ENCODE measurements around the gene FBXO5.

FBXO5 gene

DNA sequence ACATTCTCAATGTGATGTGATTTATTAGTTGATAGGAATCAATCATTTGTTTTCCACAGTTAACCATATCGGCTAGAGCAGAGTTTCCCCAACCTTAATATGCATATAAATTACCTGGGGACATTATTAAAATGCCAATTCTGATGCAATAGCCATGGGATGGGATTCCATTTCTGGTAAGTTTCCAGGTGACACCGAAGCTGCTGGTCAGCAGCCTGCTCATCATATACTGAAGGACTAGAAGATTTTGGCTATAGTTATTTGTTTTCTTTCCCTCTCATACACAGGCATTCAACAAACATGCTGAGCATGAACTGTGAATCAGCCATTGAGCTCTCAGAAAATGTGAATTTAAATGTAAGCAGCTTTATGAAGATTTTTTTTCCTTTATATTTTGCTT lies 35.8 kb downstream of the FBXO5 start:
- no peak for ATAC-seq
- no peaks in the 10 kb centered on the region for H3K36me3 Mint-ChIP-seq
- H3K4me1 Mint-ChIP-seq: peaks cover 9% of the 10 kb centered on the region
- peaks cover 8% of the 10 kb centered on the region for H3K27me3 Mint-ChIP-seq
- H3K9me3 Mint-ChIP-seq: no peaks in the 10 kb centered on the region
- H3K27ac Mint-ChIP-seq: no peak overlapping the region
- H3K4me3 Mint-ChIP-seq: no peak overlapping the region

- H3K4me3 Mint-ChIP-seq: no peak overlapping the region
- H3K4me1 Mint-ChIP-seq: peaks cover 9% of the 10 kb centered on the region
- no peaks in the 10 kb centered on the region for H3K9me3 Mint-ChIP-seq
- no peak for ATAC-seq
- H3K36me3 Mint-ChIP-seq: no peaks in the 10 kb centered on the region
- peaks cover 8% of the 10 kb centered on the region for H3K27me3 Mint-ChIP-seq
- no peak overlapping the region for H3K27ac Mint-ChIP-seq
These were observed 36.4 kb downstream of the FBXO5 start for GRCh38 chr6:152946484-152946883.

GRCh38 chr6:152943260-152943897 lies 39.5 kb downstream of the FBXO5 start:
- Mint-ChIP-seq H3K4me1 (peaks cover 8% of the 10 kb centered on the region), H3K27ac (no peak overlapping the region), H3K36me3 (no peaks in the 10 kb centered on the region)

DNA sequence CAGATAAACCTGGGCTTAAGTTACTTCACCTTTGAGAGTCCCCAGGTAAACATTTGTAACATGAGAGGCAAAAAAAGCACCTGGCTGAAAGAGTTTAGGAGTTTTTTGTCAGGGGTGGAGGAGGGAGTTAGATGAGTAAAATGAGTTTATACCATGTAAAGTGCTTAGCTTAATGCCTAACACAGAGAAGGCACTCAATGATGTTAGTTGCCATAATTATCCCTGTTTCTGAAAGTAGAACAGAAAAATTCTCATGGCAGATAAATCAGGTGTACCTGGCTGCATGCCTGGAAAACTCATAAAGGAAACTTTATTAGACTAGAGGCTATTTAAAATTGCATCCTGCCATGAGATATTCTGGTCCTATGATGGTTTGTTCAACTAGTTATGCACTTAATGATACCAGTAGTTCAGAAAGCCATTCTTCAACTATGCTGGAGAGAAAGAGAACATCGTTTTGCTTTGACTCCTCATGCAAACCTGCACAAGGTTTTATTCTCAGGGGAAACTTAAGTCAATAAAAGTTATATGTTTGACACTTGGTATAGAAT lies 40.4 kb downstream of the FBXO5 start:
- Mint-ChIP-seq H3K27me3 (peaks cover 26% of the 10 kb centered on the region), H3K36me3 (no peaks in the 10 kb centered on the region), H3K4me3 (no peak overlapping the region), H3K9me3 (no peaks in the 10 kb centered on the region), H3K27ac (no peak overlapping the region), H3K4me1 (no peaks in the 10 kb centered on the region)
- no peak for ATAC-seq

More at GRCh38 chr6:152943260-152943897, 39.5 kb downstream of the FBXO5 start:
- Mint-ChIP-seq H3K4me3 (no peak overlapping the region), H3K27me3 (peaks cover 26% of the 10 kb centered on the region), H3K9me3 (no peaks in the 10 kb centered on the region)
- ATAC-seq: no peak

- Mint-ChIP-seq H3K27me3 (peaks cover 28% of the 10 kb centered on the region), H3K9me3 (no peaks in the 10 kb centered on the region), H3K4me3 (no peak overlapping the region), H3K27ac (no peak overlapping the region), H3K4me1 (no peaks in the 10 kb centered on the region), H3K36me3 (no peaks in the 10 kb centered on the region)
- ATAC-seq: no peak
These were observed 41.1 kb downstream of the FBXO5 start for GRCh38 chr6:152941746-152942145.

DNA sequence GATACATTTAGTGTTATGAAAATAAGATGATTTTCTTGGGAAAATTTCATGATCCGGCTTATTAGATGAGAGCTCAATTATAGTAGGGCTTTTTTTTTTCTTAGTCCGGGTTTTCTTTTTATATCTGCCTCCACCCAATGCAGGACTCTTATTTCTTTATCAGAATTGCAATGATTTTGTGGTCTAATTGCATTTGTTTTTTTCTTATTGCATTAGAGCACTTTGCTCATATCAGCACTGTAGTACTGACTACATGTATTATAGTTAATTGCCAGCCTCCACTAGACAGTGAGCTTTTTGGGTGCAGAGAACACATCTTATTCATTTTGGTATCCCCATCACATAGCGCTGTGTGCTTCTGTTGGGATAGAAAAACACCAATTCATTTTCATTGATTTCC lies 50.0 kb downstream of the FBXO5 start:
- no peak overlapping the region for H3K27ac Mint-ChIP-seq
- H3K4me1 Mint-ChIP-seq: no peaks in the 10 kb centered on the region
- no peaks in the 10 kb centered on the region for H3K9me3 Mint-ChIP-seq
- H3K4me3 Mint-ChIP-seq: no peak overlapping the region
- H3K27me3 Mint-ChIP-seq: peaks cover 7% of the 10 kb centered on the region
- H3K36me3 Mint-ChIP-seq: no peaks in the 10 kb centered on the region
- no peak for ATAC-seq

- Mint-ChIP-seq H3K36me3 (no peaks in the 10 kb centered on the region), H3K9me3 (peaks cover 4% of the 10 kb centered on the region), H3K27me3 (no peaks in the 10 kb centered on the region), H3K27ac (no peak overlapping the region), H3K4me3 (no peak overlapping the region), H3K4me1 (no peaks in the 10 kb centered on the region)
- no peak for ATAC-seq
These were observed 60.1 kb downstream of the FBXO5 start for GRCh38 chr6:152922706-152923105.
